Measurements from ENCODE around the gene SMTNL2.

SMTNL2 gene

GRCh38 chr17:4584101-4584916, at the start of gene SMTNL2:
TSS of gene SMTNL2 (plus strand) at chr17:4584529. CDS start at chr17:4584606, 77 bp downstream.
- no peak for DNase-seq

GRCh38 chr17:4534928-4535666, 49.2 kb upstream of the SMTNL2 start:
- no peak for DNase-seq

GRCh38 chr17:4535667-4536258, 48.6 kb upstream of the SMTNL2 start:
- DNase-seq = no peak

- no peak for DNase-seq
Measured at GRCh38 chr17:4536259-4536741, 48.0 kb upstream of the SMTNL2 start.

- peak; percentile 55 for DNase-seq
Measured at GRCh38 chr17:4536742-4537411, 47.5 kb upstream of the SMTNL2 start.

- no peak for DNase-seq
Measured at GRCh38 chr17:4537451-4538235, 46.7 kb upstream of the SMTNL2 start.

- no peak for DNase-seq
Measured at GRCh38 chr17:4538236-4539002, 45.9 kb upstream of the SMTNL2 start.

- no peak for DNase-seq
Measured at GRCh38 chr17:4539025-4539424, 45.3 kb upstream of the SMTNL2 start.

GRCh38 chr17:4539576-4540223, 44.6 kb upstream of the SMTNL2 start:
- DNase-seq = no peak

GRCh38 chr17:4540224-4540651, 44.1 kb upstream of the SMTNL2 start:
- no peak for DNase-seq

GRCh38 chr17:4540687-4541327, 43.5 kb upstream of the SMTNL2 start:
- DNase-seq = no peak

GRCh38 chr17:4541328-4542002, 42.9 kb upstream of the SMTNL2 start:
- no peak for DNase-seq

GRCh38 chr17:4542003-4542725, 42.2 kb upstream of the SMTNL2 start:
- no peak for DNase-seq

- DNase-seq = no peak
Measured at GRCh38 chr17:4542726-4543191, 41.6 kb upstream of the SMTNL2 start.

- no peak for DNase-seq
Measured at GRCh38 chr17:4543557-4544026, 40.7 kb upstream of the SMTNL2 start.

GRCh38 chr17:4544135-4544950, 40.0 kb upstream of the SMTNL2 start:
- DNase-seq = no peak

GRCh38 chr17:4544951-4545216, 39.4 kb upstream of the SMTNL2 start:
- DNase-seq = no peak

All from suppressor macrophage treated with lipopolysaccharide for 4 hours (primary cell).